Measurements from ENCODE around the gene MACF1.
"Not testable (repeated sequence)": the region's sequence is repeated elsewhere in the genome, so short reads cannot be mapped to it uniquely, and the experiment has no call there.

Gene MACF1

GRCh38 chr1:39458991-39459390 is 254.5 kb downstream of the MACF1 start:
- TF ChIP-seq, protein P1, sequence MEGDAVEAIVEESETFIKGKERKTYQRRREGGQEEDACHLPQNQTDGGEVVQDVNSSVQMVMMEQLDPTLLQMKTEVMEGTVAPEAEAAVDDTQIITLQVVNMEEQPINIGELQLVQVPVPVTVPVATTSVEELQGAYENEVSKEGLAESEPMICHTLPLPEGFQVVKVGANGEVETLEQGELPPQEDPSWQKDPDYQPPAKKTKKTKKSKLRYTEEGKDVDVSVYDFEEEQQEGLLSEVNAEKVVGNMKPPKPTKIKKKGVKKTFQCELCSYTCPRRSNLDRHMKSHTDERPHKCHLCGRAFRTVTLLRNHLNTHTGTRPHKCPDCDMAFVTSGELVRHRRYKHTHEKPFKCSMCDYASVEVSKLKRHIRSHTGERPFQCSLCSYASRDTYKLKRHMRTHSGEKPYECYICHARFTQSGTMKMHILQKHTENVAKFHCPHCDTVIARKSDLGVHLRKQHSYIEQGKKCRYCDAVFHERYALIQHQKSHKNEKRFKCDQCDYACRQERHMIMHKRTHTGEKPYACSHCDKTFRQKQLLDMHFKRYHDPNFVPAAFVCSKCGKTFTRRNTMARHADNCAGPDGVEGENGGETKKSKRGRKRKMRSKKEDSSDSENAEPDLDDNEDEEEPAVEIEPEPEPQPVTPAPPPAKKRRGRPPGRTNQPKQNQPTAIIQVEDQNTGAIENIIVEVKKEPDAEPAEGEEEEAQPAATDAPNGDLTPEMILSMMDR (IDR thresholded peaks at IDR 0.05; ENCODE audit: insufficient read depth, low read length, poor library complexity, severe bottlenecking) = no peak
- Histone ChIP-seq H3K27me3 (replicated peaks; ENCODE audit: control insufficient read depth, insufficient read depth, low read length) (no peaks in the 10 kb centered on the region), H3K4me3 (replicated peaks; ENCODE audit: low read depth, low read length) (no peak overlapping the region), H3K36me3 (ENCODE audit: control insufficient read depth, insufficient read depth, low read length) (peaks cover 33% of the 10 kb centered on the region)
- no peak for DNase-seq (ENCODE audit: extremely low read depth, insufficient read length)

DNA sequence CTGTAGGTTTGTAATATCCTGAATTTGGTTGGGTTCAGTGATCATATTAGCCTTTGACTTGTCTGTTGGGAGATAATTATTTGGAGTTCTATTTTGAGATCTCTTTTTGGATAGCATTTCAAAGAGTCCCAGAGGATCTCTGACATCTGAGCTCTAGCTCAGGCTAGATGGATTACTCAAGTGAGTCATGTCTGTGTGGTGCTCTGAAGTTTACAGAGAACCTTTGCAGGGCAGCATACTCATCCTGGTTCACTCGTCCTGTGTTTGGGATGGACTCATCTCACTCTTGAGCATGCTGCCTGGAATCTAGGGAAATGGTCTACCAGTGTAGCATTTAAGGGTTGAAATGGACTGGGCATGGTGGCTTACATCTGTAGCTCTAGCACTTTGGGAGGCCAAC is 257.6 kb downstream of the MACF1 start:
- Histone ChIP-seq H3K4me3 (replicated peaks; ENCODE audit: low read depth, low read length) (no peak overlapping the region), H3K27me3 (replicated peaks; ENCODE audit: control insufficient read depth, insufficient read depth, low read length) (no peaks in the 10 kb centered on the region), H3K36me3 (ENCODE audit: control insufficient read depth, insufficient read depth, low read length) (peaks cover 31% of the 10 kb centered on the region)
- DNase-seq (ENCODE audit: extremely low read depth, insufficient read length) = no peak
- TF ChIP-seq, protein P1 (IDR thresholded peaks at IDR 0.05; ENCODE audit: insufficient read depth, low read length, poor library complexity, severe bottlenecking) = no peak

DNA sequence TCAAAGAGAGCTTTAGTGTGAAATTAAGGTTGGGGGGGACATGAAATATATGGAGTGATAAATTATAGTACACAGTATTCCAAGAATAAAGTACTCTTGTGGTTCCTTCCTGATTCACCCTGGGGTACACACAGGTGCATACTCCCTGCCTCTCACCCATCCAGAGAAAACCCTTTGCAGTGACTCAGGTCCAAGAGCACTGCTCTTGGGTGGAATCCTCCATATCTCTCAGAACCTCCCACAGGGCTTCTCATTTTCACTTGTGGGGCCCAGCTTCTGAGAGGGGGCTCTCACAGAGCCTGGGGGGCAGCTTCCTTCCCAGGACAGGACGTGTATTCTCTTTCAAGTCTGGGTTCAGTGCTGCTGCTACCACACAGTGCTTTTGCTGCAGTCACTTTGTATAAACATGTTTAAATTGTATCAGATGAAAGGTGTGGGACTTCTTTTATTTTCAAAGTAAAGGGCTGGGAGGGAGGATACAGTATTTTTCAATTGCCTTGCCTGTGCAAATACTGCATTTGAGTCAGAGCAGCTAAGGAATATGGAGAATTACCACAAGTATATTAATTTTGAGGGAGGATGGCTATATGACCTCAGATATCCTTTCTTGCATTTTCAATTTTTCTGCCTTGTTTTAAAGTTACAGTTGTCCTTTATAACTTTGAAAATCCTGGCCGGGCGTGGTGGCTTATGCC is 262.1 kb downstream of the MACF1 start:
- no peak for DNase-seq (ENCODE audit: extremely low read depth, insufficient read length)
- Histone ChIP-seq H3K36me3 (ENCODE audit: control insufficient read depth, insufficient read depth, low read length) (peaks cover 19% of the 10 kb centered on the region), H3K4me3 (replicated peaks; ENCODE audit: low read depth, low read length) (no peak overlapping the region), H3K27me3 (replicated peaks; ENCODE audit: control insufficient read depth, insufficient read depth, low read length) (no peaks in the 10 kb centered on the region)
- TF ChIP-seq, protein P1 (IDR thresholded peaks at IDR 0.05; ENCODE audit: insufficient read depth, low read length, poor library complexity, severe bottlenecking) = no peak

GRCh38 chr1:39467108-39467720 is 262.7 kb downstream of the MACF1 start:
- peaks cover 18% of the 10 kb centered on the region for H3K36me3 ChIP-seq (ENCODE audit: control insufficient read depth, insufficient read depth, low read length)
- not testable (repeated sequence) for H3K4me3 ChIP-seq (replicated peaks; ENCODE audit: low read depth, low read length); H3K27me3 ChIP-seq (replicated peaks; ENCODE audit: control insufficient read depth, insufficient read depth, low read length); DNase-seq (ENCODE audit: extremely low read depth, insufficient read length)

GRCh38 chr1:39469150-39469549 is 264.7 kb downstream of the MACF1 start:
- DNase-seq (ENCODE audit: extremely low read depth, insufficient read length) = no peak
- no peak overlapping the region for H3K4me3 ChIP-seq (replicated peaks; ENCODE audit: low read depth, low read length)
- TF ChIP-seq, protein P1 (IDR thresholded peaks at IDR 0.05; ENCODE audit: insufficient read depth, low read length, poor library complexity, severe bottlenecking) = no peak
- H3K36me3 ChIP-seq (ENCODE audit: control insufficient read depth, insufficient read depth, low read length) = peaks cover 10% of the 10 kb centered on the region
- no peaks in the 10 kb centered on the region for H3K27me3 ChIP-seq (replicated peaks; ENCODE audit: control insufficient read depth, insufficient read depth, low read length)

DNA sequence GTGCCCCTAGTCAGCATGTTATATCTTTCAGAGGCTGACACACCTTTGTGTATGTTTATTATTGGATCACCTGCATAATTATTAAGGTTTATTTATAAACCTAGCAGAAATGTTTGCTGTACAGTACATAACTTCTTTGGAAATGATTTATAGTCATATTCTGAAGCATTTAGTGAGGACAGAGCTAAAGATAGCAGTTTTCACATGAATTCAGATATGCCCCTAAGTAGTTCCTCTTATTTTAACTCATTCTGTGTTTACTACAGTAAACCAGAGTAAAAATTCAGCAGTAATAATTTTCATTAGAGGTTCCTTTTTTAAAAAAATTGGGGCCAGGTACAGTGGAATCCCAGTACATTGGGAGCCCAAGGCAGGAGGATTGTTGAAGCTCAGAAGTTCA is 265.5 kb downstream of the MACF1 start:
- H3K27me3 ChIP-seq (replicated peaks; ENCODE audit: control insufficient read depth, insufficient read depth, low read length) = no peaks in the 10 kb centered on the region
- H3K4me3 ChIP-seq (replicated peaks; ENCODE audit: low read depth, low read length) = no peak overlapping the region
- TF ChIP-seq, protein P1 (IDR thresholded peaks at IDR 0.05; ENCODE audit: insufficient read depth, low read length, poor library complexity, severe bottlenecking) = no peak
- peaks cover 10% of the 10 kb centered on the region for H3K36me3 ChIP-seq (ENCODE audit: control insufficient read depth, insufficient read depth, low read length)
- DNase-seq (ENCODE audit: extremely low read depth, insufficient read length) = no peak

Data from GM06990 (cell line).